Endothelial cell of hepatic sinusoid (primary cell): ENCODE measurements around the gene ERCC2.

ENCODE experiments used
- in situ Hi-C: cut with HindIII; loops from 2 replicates; pipeline ENCODE4 v1.10.0; 2017; ENCODE audit warnings: low sequenced_read_pairs

Gene ERCC2

GRCh38 chr19:45355910-45356309 is 14.5 kb downstream of the ERCC2 start:
- in situ Hi-C loops, result no loop called here

- in situ Hi-C loops, result no loop called here
Measured at GRCh38 chr19:45355402-45355801, 15.0 kb downstream of the ERCC2 start.

- in situ Hi-C loops, result no loop called here
Measured at GRCh38 chr19:45354241-45354842, 16.0 kb downstream of the ERCC2 start.

GRCh38 chr19:45352914-45353796 is 17.2 kb downstream of the ERCC2 start:
- in situ Hi-C loops, result no loop called here

GRCh38 chr19:45352471-45352870 is 17.9 kb downstream of the ERCC2 start:
- in situ Hi-C loops, result no loop called here

GRCh38 chr19:45352062-45352461 is 18.3 kb downstream of the ERCC2 start:
- in situ Hi-C loops, result no loop called here

- in situ Hi-C loops, result no loop called here
Measured at GRCh38 chr19:45351401-45351952, 18.9 kb downstream of the ERCC2 start.

- in situ Hi-C loops, result no loop called here
Measured at GRCh38 chr19:45350477-45351058, 19.8 kb downstream of the ERCC2 start.

- in situ Hi-C loops, result loop anchor here (5.0 kb wide), 1 partner anchor 42 kb away; no protein-coding TSS in a partner anchor
Measured at GRCh38 chr19:45349430-45349941, 20.9 kb downstream of the ERCC2 start.

GRCh38 chr19:45349126-45349415 is 21.3 kb downstream of the ERCC2 start:
- in situ Hi-C loops, result loop anchor here (5.0 kb wide), 1 partner anchor 42 kb away; no protein-coding TSS in a partner anchor

- in situ Hi-C loops, result loop anchor here (5.0 kb wide), 1 partner anchor 41 kb away; no protein-coding TSS in a partner anchor
Measured at GRCh38 chr19:45348367-45349125, 21.8 kb downstream of the ERCC2 start.

GRCh38 chr19:45347570-45348366 is 22.6 kb downstream of the ERCC2 start:
- in situ Hi-C loops, result loop anchor here (5.0 kb wide), 1 partner anchor 40 kb away; no protein-coding TSS in a partner anchor

- in situ Hi-C loops, result loop anchor here (5.0 kb wide), 1 partner anchor 39 kb away; no protein-coding TSS in a partner anchor
Measured at GRCh38 chr19:45346449-45346848, 23.9 kb downstream of the ERCC2 start.

- in situ Hi-C loops, result loop anchor here (5.0 kb wide), 1 partner anchor 38 kb away; no protein-coding TSS in a partner anchor
Measured at GRCh38 chr19:45345506-45345860, 24.9 kb downstream of the ERCC2 start.

- in situ Hi-C loops, result loop anchor here (5.0 kb wide), 2 partner anchors 38 to 113 kb away; no protein-coding TSS in a partner anchor
Measured at GRCh38 chr19:45344621-45345505, 25.5 kb downstream of the ERCC2 start.

GRCh38 chr19:45342911-45343310 is 27.5 kb downstream of the ERCC2 start:
- in situ Hi-C loops, result loop anchor here (5.0 kb wide), 1 partner anchor 111 kb away; no protein-coding TSS in a partner anchor

- in situ Hi-C loops, result loop anchor here (5.0 kb wide), 1 partner anchor 109 kb away; no protein-coding TSS in a partner anchor
Measured at GRCh38 chr19:45340899-45341453, 29.4 kb downstream of the ERCC2 start.
